ENCODE results near the gene CINP.

- no peak for TF ChIP-seq CTCF (conservative IDR thresholded peaks at IDR 0.05; ENCODE audit: low read depth, low read length)
- no peak for TF ChIP-seq EZH2 (IDR thresholded peaks at IDR 0.05; ENCODE audit: low read length, unreplicated experiment)
- no peak for TF ChIP-seq EZH2phosphoT487 (IDR thresholded peaks at IDR 0.05; ENCODE audit: borderline replicate concordance, low read length)
These were observed 18.2 kb downstream of the CINP start for GRCh38 chr14:102344485-102344884.
